ENCODE results near the gene HLA-E.

The HLA-E gene

DNA sequence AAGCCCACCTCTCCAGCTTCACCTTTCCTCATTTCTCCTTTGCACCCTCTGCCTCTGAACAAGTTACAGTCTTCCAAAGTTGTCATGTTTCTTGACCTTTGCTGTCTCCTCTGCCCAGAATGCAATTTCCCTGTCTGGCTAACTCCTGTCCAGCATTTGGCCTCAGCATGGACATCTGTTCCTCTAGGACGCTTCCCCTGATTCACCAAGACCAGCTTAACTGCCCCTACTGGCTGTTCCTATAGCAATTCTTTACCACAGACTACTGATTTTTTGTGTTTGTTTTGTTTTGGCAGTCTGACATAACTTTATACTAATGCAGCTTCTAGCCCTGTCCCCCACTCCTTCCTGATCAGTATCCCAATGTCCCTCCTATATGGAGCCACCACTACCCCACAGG is 53.6 kb downstream of the HLA-E start:
- DNase-seq (ENCODE audit: low read depth) = no peak

Data from stimulated activated CD4-positive, alpha-beta T cell treated with anti-CD3 and anti-CD28 coated beads, Interleukin-2, amount 100 ng/mL, for 4 hours (primary cell).